Renal cortical epithelial cell (primary cell): ENCODE data around the gene CD72. TPM values are rescaled to one million over a fixed set of nuclear protein-coding genes. Genes with fewer than 3 reads are reported as not detected.
"Not testable (repeated sequence)": the region's sequence is repeated elsewhere in the genome, so short reads cannot be mapped to it uniquely, and the experiment has no call there.

Experiments
- DNase-seq: peaks from one replicate; pipeline ENCODE4 v3.0.0-alpha.2; 2011; ENCODE audit warnings: low read depth
- total RNA-seq: library from RNA; depleted of rRNA; stranded (reverse); fragments of >200 nt; gene quantifications from 2 replicates; pipeline ENCODE4 v1.2.3, GENCODE V29; 2014

The CD72 gene
- total RNA-seq, 1 donor from 2014 or later = 0.60 TPM

DNA sequence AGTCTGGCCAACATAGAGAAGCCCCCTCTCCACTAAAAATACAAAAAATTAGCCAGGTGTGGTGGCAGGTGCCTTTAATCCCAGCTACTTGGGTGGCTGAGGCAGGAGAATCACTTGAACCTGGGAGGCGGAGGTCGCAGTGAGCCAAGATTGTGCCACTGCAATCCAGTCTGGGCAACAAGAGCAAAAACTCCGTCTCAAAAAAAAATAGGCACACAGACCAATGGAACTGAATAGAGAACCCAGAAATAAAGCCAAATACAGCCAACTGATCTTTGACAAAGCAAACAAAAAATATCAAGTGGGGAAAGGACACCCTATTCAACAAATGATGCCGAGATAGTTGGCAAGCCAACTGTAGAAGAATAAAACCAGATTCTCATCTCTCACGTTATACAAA, 29.7 kb downstream of the CD72 start:
- not testable (repeated sequence) for DNase-seq

DNA sequence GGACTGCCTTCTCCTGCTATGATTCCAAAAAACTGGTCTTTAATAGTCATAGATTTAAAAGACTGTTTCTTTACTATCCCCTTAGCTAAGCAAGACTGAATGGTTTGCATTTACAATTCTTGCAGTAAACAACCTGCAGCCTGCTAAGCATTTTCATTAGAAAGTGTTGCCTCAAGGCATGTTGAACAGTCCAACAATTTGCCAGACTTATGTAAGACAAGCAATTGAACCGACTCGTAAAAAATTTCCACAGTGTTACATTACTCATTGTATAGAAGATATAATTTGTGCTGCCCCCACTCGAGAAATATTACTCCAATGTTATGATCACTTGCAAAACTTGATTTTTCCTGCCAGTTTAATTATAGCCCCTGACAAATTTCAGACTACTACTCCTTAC, 33.5 kb downstream of the CD72 start:
- DNase-seq = peak; percentile 49

DNA sequence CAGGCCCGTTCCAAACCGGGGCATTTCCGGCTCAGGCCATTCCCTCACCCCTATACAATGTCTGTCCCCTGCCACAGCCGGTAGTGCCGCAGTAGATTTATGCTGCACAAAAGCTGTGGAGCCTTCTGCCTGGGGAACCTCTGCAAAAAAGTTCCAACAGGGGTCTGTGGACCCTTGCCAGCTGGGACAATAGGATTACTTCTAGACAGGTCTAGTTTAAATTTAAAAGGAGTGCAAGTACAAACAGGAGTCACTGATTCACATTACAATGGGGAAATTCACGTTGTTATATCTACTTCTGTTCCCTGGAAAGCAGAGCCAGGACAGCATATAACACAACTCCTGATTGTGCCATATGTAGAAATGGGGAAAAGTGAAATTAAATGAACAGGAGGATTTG, 34.7 kb downstream of the CD72 start:
- DNase-seq = not testable (repeated sequence)

DNA sequence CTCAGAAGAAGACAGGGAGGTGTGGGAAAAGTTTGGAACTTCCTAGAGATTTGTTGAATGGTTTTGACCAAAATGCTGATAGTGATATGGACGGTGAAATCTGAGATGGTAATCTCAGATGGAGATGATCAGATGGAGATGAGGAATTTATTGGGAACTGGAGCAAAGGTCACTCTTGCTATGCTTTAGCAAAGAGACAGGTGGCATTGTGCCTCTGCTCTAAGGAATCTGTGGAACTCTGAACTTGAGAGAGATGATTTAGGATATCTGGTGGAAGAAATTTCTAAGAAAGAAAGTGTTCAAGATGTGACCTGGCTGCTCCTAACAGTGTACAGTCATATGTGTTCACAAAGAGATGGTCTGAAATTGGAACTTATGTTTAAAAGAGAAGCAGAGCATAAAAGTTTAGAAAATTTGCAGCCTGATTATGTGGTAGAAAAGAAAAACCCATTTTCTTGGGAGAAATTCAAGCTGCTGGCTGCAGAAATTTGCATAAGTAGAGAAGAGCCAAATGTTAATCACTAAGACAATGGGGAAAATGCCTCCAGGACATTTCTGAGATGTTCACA, 38.5 kb downstream of the CD72 start:
- DNase-seq = not testable (repeated sequence)

DNA sequence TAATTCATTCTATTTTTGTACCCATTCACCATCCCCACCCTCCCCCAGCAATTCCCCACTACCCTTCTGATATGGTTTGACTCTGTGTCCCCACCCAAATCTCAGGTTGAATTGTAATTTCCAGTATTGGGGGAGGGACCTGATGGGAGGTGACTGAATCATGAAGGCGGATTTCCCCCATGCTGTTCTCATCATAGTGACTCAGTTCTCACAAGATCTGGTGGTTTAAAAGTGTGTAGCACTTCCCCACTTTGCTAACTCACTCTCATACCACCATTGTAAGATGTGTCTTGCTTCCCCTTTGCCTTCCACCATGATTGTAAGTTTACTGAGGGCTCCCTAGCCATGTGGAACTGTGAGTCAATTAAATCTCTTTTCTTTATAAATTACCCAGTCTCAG, 39.1 kb downstream of the CD72 start:
- DNase-seq = peak; percentile 15

DNA sequence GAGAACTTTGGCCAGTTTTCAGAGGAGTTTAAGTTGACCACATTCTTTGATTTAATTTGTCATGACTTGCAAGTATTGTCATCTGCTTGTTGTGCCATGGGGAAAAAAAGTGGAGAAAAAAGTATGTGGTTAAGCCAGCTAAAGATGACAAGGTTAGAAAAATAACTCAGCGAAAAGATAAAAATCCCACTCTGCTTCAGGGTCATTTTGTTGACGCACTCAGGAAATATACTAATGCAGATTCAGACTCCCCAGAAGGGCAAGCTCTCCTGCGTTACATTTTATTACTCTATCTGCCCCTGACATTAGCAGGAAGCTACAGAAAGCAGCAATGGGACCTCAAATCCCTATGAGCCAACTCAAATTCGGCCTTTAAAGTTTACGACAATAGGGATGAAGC, 40.7 kb downstream of the CD72 start:
- no peak for DNase-seq

DNA sequence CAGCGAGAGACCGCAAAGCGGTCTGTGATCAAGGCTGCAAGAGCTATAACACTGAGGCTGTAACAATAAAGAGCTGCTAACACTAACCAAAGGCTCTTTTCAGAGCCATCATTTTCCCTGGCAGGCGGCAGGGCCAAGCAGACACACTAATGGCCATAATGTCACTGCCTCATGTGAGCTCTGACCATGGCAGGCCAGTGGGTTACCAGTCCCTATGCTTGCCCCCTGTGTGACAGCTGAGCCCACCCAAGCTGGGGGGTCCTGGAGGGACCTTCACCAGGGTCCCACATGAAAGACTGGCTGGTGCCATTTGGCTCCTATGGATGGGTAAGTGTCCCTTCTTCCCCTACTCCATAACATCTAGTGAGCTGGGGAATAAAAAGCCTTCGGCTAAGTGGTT, 42.7 kb downstream of the CD72 start:
- DNase-seq = no peak

DNA sequence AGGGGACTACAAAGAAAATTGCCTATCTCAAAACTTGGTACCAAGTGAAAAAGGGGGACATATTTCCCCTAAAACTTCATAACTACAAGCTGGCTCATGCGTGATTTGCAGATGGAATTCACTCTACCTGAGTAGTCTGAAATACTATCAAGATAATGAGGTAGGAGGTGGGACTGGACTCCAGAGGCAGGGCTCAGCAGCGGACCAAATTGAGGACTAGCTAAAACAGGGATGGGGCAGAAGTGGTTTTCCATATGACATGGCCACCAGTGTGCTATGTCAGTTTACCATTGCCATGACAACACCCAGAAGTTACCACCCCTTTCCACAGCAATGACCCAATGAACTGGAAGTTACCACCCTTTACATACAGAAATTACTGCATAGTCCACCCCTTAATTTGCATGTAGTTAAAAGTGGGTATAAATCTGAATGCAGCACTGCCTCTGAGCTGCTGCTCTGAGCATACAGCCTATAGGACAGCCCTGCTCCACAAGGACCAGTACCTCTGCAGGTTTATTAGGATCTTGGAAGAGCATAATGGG, 43.6 kb downstream of the CD72 start:
- no peak for DNase-seq

DNA sequence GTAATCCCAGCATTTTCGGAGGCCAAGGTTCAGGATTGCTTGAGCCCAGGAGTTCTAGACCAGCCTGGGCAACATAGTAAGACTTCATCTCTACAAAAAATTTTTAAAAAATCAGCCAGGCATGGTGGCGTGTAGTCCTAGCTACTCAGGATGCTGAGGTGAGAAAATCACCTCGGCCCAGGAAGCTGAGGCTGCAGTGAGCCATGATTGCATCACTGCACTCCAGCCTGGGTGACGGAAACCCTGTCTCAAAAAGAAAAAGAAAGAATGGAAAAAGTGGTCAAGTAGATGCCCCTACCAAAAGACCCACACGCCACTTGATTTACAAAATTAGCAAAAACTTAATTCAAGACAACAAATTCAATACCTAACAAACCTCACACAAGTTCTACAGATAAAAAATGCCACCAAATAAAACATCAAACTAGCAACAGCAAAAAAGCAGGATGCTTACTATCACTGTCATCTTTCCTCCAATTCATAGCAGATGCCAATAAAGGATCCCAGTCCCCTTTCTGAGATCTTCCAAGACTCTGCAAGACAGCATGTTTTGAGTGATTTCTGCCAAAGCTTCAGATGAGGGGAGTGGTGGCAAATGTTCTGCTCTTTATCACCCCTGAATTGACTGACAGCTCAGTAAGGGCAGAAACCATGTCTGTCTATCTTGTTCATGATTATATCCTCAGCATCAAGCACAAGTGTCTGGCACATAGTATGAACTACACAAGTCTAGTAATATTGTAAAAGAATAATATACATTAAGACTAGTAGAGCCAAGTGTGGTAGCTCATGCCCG, 47.3 kb downstream of the CD72 start:
- DNase-seq = no peak

DNA sequence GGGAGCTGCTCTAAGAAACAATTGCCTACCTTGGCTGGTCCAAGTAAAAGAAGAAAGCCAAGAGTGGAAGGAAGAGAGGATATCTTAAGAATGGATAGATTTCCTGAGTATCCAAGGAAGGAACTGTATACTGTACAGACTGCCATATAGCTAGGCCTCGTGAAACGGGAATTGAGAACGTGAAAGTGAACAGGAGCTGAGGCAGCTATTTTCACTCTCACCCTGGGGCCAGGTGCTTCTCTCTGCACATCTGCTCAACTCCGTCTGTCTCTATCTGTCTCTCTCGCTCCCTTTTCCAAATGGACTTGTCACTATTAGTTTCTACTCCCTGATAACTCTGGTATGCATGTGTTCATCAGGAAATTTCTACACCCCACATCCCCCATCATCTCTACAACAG, 49.0 kb downstream of the CD72 start:
- no peak for DNase-seq

DNA sequence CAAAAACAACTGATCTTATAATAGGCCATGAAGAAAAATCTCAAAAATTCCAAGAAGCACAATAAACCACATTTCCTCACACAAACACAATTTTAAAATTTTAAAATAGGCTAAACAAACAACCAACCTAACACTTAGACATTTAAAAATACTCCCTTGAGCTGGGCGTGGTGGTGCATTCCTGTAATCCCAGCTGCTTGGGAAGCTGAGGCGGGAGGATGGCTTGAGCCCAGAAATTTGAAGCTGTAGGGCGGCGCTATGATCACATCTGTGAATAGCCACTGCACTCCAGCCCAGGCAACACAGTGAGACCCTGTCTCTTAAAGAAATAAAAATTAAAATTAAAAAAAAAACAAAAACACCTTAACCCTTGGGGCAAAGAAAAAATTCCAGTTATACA, 50.0 kb downstream of the CD72 start:
- DNase-seq = no peak

DNA sequence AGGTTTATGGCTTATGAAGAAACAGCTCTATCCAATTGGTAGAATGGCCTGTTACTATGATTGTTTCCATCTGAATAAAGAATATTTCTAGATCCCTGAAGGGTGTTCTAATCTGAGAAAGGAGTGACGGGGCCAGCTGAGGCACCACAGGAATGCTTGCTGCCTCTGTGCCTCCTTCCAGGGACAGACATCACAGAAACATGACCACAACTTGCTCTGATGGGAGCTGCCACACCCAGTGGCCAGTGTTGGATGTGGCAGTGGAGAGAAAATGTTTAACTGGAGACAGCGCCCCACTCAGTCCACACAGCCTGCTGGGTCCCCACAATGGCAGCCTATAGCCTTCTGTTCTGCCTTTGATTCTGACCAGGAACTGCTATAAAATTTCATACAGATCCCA, 51.8 kb downstream of the CD72 start:
- DNase-seq = no peak

DNA sequence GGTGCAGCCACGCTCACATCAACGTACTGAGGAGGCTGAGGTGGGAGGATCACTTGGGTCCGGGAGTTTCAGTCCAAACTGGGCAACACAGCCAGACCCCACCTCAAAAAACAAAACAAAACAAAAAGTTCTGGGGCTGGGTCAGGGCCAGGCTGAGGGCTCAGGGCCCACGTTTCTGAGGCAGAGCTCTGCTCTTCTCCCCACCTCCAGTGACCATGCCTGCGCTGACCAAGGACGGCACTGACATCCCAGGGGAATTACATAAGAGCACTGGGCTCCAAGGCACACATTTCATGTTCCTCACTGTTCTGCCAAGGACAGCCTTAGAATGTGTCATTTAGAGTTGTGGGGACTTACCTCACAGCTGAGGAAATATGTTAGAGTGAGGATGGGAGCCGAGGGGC, 53.6 kb downstream of the CD72 start:
- DNase-seq = no peak

DNA sequence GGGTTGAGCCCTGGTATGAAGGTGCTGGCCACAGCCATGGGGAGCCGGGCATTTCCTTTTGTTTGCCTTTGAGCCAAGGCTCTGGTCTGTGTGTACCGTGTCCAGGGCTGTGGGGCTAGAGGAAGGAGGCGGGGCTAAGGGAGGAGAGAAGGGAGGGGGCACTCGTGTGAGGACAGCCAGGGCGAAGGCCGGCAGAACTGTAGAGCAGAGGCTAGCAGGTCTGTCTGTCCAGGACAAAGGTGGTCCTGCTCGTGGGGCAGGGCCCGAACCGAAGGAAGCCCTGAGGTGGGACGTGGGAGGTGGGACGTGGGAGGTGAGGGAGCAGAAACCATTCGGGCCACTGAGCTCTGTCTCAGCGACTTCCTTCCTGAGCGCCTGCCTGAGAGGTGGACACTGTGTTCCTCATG, 54.4 kb downstream of the CD72 start:
- DNase-seq = no peak

DNA sequence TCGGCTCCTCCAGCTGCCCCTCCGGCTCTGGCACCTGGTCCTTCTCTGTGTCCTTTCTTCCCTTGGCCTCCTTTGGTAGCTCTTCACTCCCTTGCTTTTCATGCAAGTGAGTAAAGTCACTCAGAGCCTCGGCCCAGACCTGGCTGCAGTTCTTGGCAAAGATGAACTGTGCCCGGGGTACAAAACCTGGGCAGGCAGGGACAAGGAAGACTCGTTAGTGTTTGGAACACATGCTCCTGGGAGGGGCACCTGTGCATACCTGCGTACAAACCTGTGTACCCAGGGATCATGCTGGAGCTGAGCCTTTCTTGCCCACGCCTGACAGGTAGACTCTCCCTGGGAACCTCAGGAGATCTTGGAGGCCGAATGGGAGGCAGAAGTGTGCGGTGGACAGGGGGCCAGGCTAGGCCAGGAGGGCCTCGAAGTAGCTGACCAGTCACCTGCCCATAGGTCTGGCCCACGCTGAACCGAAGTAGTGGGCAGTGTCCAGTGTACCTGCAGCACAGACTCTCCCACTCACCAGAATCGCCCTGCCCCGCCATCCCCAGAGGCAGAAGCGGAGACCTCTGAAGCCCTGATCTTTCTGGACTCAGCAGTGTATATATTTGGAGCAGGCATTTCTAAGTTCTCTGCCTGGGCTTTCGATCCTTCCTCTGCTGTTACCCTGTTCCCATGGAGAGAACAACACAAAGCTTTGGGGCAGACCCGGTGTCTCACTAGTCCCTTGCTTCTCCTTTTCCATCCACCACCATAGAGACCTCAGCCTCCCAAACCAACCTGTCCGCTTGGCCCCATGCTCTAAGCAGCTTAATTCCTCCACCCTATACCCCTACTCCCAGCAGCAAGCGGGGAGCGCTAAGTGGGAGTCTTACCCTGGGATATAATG, 55.1 kb downstream of the CD72 start:
- DNase-seq = no peak

DNA sequence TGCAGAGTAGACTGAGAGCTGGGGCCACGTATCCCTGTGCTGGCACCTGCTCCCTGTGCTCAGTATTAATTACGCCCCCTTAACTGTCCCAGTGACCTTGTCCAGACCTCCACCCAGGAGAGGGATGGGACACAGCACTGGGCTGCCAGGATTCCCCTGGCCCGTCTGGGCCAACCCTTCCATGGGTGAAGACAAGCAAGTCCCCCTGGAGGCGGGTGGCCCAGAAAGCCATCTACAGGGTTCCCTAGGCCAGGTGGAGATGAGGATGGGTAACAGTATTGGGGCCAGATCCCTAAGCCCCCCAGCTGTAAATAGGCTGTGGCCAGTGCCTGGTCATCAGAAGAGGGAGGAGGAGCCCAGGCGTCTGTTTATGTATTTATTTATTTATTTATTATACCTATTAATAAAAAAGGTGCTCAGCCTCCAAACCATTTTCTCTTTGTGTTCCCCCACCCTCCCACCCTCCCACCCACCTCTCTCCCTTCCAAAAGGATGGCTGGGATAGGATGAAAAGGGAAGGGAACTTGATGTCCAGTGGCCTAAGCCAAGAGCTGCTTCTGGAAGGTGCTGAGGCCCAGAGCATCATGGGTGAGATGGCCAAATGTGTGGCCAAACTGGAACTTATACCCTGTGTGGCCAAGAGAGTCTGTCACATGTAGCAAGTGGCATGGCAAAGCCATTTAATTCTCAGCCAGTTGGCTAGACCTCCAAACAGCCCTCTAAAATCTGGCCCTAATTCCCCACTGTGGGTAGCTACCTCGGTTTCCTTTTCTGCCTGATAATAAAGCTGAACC, 56.5 kb downstream of the CD72 start:
- DNase-seq = no peak

DNA sequence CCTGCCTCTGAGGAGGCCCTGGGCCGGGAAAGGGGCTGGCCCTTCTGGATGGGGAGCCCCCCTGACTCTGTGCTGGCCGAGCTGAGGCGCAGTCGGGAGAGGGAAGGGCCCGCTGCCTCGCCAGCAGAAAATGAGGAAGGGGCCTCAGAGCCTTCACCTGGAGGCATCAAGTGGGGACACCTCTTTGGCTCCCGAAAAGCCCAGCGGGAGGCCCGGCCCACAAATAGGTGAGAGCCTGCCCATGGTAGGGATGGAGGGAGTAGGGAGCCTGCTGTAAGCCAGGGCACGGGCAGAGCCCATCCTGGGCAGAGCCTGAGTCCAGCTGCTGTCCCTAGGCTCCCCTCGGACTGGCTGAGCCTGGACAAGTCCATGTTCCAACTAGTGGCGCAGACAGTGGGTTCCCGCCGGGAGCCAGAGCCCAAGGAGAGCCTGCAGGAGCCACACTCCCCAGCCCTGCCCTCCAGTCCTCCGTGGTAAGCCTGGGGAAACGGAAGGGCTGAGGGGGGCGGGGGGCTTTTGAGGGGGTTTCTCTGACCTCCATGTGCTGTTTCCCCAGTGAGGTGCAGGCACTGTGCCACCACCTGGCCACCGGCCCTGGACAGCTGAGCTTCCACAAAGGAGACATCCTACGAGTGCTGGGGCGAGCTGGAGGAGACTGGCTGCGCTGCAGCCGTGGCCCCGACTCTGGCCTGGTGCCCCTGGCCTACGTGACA, 57.4 kb downstream of the CD72 start:
- DNase-seq = no peak
